HG02840 (cell line): ENCODE measurements around the gene AFF1.
"Not testable (repeated sequence)": the region's sequence is repeated elsewhere in the genome, so short reads cannot be mapped to it uniquely, and the experiment has no call there.

Experiments
- ATAC-seq: cut with Tn5 transposase; IDR thresholded peaks from one replicate; pipeline ENCODE4 v1.9.1; 2021; ENCODE audit warnings: mild to moderate bottlenecking, moderate library complexity, moderate number of reproducible peaks; ENCODE audit not compliant: unreplicated experiment, low FRiP score

The AFF1 gene

DNA sequence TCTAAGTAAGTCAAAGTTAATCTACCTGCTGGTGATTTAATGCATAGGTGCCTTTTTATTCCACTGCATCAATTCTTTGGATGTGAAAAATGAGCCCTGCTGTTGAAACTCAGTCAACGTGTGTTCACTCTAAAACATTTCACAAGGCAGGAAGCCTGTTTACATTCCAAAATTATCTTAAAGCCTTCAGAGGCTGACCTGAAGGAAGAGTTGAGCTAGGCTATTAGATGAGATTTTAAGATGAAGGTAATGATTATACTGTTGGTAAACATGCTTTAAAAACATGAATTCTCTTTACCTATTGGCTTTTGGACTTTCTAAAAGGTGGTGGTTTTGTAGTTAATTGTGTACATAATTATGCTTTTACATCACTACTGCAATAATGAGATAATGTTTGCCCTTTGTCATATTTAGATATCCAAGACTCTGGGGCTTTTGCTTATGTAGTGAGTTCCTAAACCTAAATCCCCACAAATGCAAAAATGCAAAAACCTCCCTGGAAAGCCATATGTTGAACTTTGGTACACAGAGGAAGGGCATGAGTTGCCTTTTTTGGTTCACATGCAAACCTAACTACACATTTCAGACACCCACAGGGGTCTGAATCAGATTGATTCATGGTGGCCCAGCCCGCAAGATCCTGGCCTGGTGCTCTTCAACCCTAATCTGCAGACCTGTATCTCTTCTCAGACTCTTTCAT, 193.3 kb downstream of the AFF1 start:
- no peak for ATAC-seq

DNA sequence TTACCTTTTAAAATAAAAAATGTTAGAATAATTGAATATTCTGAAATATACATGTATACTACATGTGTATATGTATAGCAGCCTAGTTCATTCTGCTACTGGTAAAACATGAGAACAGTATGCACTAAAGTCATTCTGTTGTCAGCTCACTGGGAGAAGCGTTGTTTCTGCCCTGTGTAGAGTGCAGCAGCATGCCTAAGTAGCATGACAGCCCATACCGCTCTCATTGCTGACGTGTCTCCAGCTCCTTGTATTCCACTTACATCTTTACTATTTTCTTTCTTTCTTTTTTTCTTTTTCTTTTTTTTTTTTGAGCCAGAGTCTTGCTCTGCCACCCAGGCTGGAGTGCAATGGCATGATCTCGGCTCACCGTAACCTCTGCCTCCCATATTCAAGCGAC, 194.9 kb downstream of the AFF1 start:
- ATAC-seq: no peak

DNA sequence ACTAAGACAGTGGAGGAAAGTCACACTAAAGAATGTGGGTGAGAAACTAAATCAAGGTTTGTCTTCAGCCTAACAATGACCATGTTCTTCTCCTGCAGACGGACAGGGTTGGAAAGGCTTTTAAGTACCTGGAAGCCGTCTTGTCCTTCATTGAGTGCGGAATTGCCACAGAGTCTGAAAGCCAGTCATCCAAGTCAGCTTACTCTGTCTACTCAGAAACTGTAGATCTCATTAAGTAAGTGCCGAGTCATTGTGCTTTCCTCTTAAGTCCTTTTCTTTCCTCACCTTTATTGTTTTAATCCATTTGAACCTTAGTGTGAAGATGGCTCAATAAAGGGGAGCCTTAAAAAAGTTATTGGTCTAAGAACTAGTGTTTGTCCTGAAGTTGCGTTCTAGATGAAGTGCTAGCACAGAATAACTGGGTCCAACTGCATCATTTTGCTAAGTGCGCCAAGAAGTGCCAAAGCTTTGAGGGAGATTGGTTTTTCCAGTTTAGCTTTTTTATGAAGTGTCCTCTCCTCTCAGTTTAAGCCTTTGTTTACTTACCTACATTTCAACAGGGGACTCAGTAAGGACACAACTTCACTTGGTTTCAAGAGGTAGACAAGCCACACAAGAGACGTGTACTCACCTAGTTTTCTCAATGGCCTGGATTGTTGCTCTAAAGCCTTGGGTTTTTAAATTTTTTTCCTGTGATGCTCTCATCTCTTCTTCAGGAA, 196.3 kb downstream of the AFF1 start:
- no peak for ATAC-seq

DNA sequence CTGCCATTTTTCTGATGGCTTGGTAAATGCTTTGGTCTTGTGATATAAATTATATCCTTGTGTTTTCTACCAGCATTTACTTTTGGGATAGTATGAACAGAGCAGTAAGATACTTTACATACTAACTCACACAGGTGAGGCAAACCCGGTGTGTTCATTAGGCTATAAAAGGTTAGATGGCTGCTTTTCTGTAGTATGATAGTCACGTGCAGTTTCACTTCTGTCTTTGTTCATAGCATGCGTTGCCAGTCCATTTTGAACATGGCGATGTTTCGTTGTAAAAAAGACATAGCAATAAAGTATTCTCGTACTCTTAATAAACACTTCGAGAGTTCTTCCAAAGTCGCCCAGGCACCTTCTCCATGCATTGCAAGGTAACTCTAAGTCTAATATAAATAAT, 197.2 kb downstream of the AFF1 start:
- ATAC-seq: no peak

DNA sequence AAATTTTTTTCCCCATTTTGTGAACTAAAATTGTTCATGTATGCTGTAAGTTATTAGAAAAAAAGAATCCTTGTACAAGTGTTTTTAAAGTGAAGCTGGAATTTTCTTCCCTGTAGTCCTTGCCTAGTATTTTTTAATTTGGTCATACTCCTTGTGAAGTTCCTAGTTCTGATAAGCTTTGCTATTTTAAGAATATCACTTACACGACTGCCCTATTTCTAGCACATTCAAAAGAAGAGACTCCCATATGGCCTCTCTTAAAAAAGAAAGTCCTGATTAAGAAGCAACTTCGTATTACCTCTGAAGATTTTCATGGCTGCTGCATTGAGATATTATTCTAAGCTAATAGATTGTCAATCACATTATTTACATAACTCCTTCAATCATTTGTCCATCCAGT, 198.4 kb downstream of the AFF1 start:
- no peak for ATAC-seq

DNA sequence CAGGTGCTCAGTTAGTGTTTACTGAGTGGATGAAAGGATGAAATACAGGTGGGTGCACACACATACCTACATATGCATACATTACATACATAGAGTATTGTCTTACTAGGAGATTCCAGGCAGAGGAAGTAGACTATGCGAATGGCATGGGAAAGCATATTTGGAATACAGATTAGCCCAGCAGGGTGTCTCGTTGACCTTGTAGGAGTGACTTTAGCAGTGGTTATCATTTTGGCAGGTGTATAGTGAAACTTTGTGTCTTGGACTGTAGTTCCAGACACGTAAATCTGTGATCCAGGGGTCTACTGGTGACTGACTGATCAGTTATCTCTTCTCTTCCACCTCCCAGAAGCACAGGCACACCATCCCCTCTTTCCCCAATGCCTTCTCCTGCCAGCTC, 199.3 kb downstream of the AFF1 start:
- ATAC-seq: no peak

DNA sequence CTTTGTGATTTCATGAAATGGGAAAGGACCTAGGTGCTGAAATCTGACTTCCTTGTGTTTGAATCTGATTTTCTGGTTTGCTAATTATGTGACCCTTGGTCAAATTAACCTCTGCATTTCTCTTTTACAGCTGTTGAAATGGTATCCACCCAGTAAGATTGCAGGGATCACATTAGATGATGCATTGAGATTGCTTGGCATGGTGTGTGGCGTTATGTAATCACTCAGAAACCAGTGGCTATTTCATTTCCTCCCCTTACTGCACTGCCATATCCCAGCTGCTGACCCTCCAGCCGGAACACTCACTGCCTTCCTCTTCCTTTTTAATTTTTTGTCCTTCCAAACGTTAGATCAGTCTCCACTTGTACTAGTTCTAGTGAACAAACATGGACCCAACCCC, 206.6 kb downstream of the AFF1 start:
- ATAC-seq: no peak

DNA sequence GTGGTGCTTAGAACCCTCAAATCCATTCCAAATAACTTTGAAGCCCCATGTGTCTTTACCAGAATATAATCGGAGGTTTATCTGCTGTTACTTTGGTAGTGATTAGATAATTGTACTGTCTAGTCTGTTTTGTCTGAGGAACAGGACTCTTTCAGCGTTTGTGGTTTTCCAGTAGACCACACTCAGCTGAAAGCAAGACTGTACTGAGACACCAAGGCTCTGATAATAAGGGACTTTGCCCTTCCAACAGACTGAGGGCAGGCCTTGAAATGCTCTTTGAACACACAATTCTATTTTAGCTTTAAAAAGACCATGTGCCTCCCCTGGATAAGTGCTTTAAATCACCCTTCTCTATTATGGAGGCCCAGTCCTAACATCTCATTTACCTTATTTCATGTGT, 209.5 kb downstream of the AFF1 start:
- ATAC-seq: no peak

DNA sequence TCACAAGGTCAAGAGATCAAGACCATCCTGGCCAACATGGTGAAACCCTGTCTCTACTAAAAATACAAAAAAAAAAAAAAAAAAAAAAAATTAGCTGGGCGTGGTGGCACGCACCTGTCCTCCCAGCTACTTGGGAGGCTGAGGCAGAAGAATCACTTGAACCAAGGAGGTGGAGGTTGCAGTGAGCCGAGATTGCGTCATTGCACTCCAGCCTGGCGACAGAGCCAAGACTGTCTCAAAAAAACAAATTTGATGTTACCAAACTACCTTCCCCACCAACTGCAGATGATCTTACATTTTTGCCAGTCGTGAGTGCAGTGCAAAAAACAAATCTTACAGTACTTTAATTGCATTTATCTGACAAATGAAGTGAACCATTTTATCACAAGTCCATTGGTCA, 211.1 kb downstream of the AFF1 start:
- ATAC-seq: not testable (repeated sequence)

DNA sequence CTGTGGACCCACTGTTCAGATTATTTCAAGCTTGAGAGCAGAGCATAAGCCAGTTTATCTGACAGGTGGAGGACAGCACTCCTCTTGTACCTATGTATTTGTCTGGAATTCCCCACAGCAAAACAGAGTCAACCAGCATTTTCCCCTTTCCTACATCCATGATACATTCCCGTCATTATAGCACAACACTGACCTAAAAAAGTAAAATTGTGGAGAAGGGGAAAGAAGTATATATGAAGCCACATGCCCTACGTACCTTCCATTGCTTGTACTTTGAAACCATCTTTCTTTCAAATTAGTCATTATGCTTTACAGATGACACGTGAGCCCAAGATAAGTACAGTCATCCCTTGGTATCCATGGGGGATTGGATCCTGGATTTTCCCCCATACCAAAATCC, 212.3 kb downstream of the AFF1 start:
- ATAC-seq: no peak

DNA sequence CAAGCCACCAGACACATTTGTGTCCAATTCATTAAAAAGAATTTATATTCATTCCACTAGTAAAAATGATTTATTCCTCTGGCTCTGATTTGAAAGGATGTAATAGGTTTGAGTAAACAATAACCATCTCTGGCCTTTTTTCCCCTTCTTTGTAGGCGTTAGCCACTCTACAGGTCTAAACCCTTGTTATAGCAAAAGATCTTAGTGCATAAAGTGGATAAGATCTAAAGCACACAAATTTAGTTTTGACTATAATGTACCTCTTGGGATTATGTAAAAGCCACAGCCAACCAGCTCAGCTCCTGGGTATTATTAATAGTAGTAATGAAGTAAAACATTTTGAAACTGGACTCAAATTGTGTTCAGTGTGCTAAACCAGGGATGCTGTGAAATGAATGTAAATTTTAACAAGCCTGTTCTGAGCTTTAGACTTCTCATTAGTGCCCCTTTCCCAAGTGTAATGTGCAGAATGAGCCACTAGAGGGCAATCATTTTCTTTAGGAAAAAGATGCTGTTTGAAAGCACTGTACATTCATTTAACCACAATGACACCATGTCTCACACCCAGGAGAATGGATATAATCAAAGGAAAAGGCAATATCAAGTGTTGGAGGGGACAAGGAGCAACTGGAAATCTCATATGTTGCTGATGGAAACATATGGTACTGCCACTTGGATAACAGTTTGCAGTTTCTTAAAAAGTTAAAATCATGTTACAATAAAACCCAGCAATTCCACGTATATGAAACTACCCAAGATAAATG, 215.9 kb downstream of the AFF1 start:
- ATAC-seq: no peak

DNA sequence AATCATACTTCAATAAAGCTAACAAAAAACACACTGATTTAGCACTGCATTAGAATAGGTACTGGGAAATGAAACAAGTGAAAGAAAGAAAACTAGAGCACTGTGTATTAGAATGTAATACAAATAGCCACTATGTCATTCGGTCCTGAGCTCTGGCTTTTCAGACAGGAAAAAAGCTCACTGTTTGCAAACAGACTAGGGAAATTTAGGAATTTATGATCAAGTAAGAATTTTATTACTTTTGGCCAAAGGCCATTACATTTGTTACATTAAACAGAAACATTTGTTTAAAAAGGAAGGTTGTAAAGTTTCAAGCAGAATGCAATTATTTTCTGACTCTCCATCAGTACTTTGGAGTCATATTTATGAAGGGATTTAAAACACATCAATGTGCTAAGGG, 216.9 kb downstream of the AFF1 start:
- ATAC-seq: no peak

DNA sequence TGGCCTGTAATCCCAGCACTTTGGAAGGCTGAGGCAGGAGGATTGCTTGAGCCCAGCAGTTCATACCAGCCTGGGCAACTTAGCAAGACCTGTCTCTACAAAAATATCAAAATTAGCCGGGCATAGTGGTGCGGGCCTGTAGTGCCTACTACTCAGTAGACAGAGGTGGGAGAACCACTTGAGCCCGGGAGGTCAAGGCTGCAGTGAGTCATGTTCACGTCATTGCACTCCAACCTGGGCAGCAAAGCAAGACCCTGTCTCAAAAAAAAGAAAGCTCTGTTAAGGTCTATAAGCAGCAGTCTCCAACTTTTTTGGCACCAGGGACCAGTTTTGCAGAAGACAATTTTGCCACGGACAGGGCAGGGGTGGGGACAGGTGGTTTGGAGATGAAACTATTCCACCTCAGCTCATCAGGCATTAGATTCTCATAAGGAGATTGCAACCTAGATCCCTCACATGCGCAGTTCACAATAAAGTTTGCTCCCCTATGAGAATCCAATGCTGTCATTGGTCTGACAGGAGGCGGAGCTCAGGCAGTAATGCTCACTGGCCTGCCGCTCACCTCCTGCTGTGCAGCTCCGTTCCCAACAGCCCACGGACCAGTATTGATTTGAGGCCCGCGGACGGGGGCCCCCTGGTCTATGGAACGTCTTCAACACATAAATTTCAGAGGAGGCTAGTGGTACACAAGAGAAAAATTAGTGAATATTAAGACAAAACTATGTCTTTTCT, 217.7 kb downstream of the AFF1 start:
- no peak for ATAC-seq

DNA sequence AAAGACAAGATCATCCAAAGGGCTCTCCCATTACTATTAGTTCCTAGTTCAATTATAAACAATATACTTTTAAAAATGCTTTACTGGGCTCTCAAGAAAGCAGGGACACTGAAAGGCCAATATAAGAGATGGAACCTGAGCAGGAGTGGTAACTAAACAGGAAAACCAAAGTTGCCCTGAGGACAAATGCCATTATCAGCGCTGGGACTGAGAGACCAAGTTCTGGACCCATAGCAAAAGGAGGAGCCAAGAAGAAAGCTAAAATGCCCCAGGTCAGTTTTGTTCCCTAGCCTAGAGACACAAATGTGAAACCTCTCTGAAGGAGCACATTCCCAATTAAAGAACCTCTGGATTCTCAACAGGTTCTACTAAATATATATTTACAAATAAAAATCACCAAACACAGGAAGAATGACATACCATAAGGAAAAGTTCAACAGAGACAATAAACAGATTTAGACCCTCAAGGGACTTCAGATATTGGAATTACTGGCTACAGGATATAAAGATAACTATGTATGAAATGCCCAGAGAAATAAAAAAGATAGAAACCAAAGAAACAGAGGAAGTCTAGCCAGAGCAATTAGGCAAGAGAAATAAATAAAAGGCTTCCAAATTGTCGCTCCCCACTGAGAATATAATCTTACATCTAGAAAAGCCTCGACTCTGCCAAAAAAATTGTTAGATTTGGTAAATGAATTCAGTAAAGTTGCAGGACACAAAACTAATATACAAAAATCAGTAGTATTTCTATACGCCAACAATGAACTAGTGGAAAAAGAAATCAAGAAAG, 218.5 kb downstream of the AFF1 start:
- no peak for ATAC-seq

DNA sequence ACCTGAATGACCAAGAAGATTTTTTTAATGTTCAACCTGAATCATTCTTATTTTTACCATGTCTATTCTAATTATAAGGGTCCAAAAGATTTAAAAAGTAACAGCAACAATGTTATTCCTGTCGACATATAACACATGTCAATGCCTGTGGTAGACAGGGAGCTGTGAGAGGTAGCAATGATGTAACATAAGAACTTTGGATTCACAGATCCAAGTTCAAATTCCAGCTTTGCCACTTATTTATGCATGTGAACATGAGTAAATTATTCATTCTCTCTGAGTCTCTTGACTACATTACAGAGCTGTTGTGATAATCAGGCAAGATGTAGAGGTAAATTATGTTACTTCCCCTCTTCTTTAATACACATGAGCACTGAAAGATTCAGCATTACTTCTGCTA, 231.1 kb downstream of the AFF1 start:
- no peak for ATAC-seq

DNA sequence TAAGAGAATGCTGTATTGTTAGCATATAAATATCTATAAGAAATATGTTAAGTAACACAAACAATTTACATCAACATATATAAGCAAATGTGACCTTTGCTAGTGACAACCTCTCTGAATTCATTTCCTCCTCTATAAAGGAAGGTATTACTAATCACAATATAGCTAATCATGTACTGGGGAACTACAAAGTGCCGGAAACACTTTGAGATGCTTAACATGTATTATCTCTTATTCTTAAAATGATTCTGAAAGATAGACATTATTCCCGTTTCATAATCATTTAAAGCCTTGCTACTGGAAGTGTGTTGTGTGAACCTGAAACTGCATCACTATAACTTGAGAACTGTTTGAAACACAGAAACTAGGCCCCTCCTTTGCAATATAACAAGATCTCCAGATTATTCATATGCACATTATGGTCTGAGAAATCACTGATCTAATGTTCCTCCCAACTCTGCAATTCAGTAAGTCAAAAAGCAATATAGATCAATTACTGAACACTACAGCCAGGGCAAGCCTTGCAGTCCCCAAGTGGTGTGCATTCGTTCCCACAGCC, 231.6 kb downstream of the AFF1 start:
- no peak for ATAC-seq

DNA sequence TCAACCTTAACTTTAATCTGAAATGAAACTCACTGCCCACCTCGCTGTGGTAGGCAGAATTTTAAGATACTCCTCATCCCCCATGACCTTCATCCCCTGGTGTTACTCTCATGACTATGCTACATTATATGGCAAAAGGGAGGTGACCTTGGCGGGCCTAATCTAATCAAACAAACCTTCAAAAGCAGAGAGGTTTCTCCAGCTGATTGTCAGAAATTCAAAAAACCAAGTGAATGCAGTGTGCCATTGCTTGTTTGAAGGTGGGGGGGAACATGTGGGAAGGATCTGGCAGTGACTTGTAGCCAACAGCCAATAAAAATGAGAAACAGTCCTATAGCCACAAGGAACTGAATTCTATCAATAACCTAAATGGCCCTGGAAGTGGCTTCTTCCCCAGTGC, 237.1 kb downstream of the AFF1 start:
- no peak for ATAC-seq

DNA sequence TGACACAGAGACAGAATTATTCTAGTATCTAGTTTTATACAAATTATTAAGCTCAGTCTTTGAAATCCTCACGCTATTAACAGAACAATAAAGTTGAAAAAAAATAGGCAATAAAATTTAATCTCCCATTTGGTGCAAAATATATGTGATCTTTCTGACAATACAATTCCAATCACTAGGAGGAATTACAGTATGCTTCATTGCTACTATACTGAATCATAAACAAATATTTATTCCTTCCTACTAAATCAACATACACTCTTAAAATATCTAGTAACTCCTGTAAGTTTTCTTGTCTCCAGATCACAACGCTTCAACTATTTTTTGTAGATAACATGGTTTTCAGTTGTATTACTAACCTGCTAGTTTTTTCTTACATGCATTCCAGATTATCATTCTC, 239.9 kb downstream of the AFF1 start:
- ATAC-seq: no peak

DNA sequence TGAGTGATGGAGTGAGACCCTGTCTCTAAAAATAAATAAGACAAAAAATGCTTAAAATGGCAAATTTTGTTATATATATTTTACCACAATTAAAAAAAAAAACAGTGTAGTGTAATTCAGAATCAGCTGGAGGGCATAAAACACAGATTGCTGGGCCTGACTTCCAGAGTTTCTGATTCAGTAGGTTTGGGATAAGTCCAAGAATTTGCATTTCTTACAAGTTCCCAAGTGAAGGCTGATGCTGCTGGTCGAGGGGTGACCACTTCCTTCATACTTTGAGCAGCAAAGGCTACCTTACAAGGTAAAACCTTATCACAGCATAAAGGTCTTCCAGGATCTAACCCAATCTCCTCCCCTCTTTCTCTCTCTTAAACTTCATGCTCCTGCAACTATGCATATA, 244.9 kb downstream of the AFF1 start:
- no peak for ATAC-seq

DNA sequence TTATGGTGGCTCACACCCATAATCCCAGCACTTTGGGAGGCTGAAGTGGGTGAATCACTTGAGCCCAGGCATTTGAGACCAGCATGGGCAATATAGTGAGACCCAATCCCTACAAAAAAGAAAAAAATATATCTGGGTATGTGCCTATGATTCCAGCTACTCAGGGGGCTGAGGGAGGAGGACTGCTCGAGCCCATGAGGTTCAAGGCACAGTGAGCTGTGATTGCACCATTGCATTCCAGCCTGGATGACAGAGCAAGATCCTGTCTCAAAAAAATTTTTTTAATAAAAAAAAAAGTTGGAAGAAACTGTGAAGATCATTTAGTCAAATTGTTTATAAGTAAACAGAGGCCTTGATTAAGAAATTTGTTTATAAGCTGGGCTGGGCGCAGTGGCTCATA, 246.0 kb downstream of the AFF1 start:
- ATAC-seq: no peak
